Skin epidermis (tissue), 12 donors: Measurements from ENCODE around the gene LY86.
A peak's percentile ranks its signal among the peaks of the same experiment; 100 is the strongest.

ENCODE experiments used
- H3K27ac ChIP-seq, 21 experiments: fragments of 200-600 bp; sonication (generic) in 11 of 21; one replicate each; pipeline ENCODE4 v1.5.0; 2020; ENCODE audit warnings: mild to moderate bottlenecking in 3 of 21, inconsistent platforms in 2 of 21, moderate library complexity in 2 of 21
- H3K4me3 ChIP-seq, 7 experiments: fragments of 200-600 bp; sonication (generic) in 2 of 7; one replicate each; pipeline ENCODE4 v1.5.0; 2020; ENCODE audit warnings: inconsistent platforms in 2 of 7, mild to moderate bottlenecking in 2 of 7, moderate library complexity in 1 of 7

LY86 gene

GRCh38 chr6:6588064-6588923 lies at the start of gene LY86:
Gene LY86 (plus strand): TSS chr6:6588720. CDS start chr6:6588735, 15 bp downstream.
- Histone ChIP-seq H3K27ac (peak within 1 kb of the TSS in 11 of 21 experiments; percentile 8 to 83 (median 62)), H3K4me3 (peak within 1 kb of the TSS in 2 of 7 experiments; percentile 16 to 24)

GRCh38 chr6:6539036-6539435 lies 49.5 kb upstream of the LY86 start:
- H3K27ac ChIP-seq: no peak overlapping the region
- H3K4me3 ChIP-seq: no peak overlapping the region

- Histone ChIP-seq H3K4me3 (no peak overlapping the region), H3K27ac (peak overlapping the region in 2 of 21 experiments; percentile 25 to 42)
These were observed 46.2 kb upstream of the LY86 start for GRCh38 chr6:6542357-6542756.

GRCh38 chr6:6543181-6543879 lies 45.2 kb upstream of the LY86 start:
- no peak overlapping the region for H3K4me3 ChIP-seq
- H3K27ac ChIP-seq: peak overlapping the region in 3 of 21 experiments; percentile 9 to 42 (median 25)

- H3K27ac ChIP-seq: no peak overlapping the region
- peak overlapping the region in 6 of 7 experiments; percentile 9 to 37 (median 22) for H3K4me3 ChIP-seq
These were observed 42.8 kb upstream of the LY86 start for GRCh38 chr6:6545616-6546317.

- H3K27ac ChIP-seq: peak overlapping the region in 2 of 21 experiments; percentile 18 to 26
- H3K4me3 ChIP-seq: peak overlapping the region; percentile 9 to 37 (median 20)
These were observed 42.0 kb upstream of the LY86 start for GRCh38 chr6:6546318-6547109.

GRCh38 chr6:6547110-6547879 lies 41.2 kb upstream of the LY86 start:
- Histone ChIP-seq H3K27ac (peak overlapping the region in 1 of 21 experiments; percentile 26), H3K4me3 (peak overlapping the region; percentile 9 to 37 (median 20))

GRCh38 chr6:6556161-6556737 lies 32.3 kb upstream of the LY86 start:
- Histone ChIP-seq H3K27ac (no peak overlapping the region), H3K4me3 (no peak overlapping the region)

GRCh38 chr6:6556738-6557503 lies 31.6 kb upstream of the LY86 start:
- peak overlapping the region in 1 of 21 experiments; percentile 1 for H3K27ac ChIP-seq

GRCh38 chr6:6557504-6557839 lies 31.0 kb upstream of the LY86 start:
- no peak overlapping the region for H3K4me3 ChIP-seq
- H3K27ac ChIP-seq: no peak overlapping the region

More at GRCh38 chr6:6556738-6557503, 31.6 kb upstream of the LY86 start:
- no peak overlapping the region for H3K4me3 ChIP-seq

- Histone ChIP-seq H3K4me3 (no peak overlapping the region), H3K27ac (no peak overlapping the region)
These were observed 30.6 kb upstream of the LY86 start for GRCh38 chr6:6557886-6558285.

- H3K4me3 ChIP-seq: no peak overlapping the region
- no peak overlapping the region for H3K27ac ChIP-seq
These were observed 28.4 kb upstream of the LY86 start for GRCh38 chr6:6559994-6560570.

GRCh38 chr6:6560909-6561308 lies 27.6 kb upstream of the LY86 start:
- H3K27ac ChIP-seq: no peak overlapping the region
- no peak overlapping the region for H3K4me3 ChIP-seq

GRCh38 chr6:6564154-6564553 lies 24.4 kb upstream of the LY86 start:
- no peak overlapping the region for H3K4me3 ChIP-seq
- H3K27ac ChIP-seq: no peak overlapping the region

GRCh38 chr6:6565069-6565468 lies 23.5 kb upstream of the LY86 start:
- Histone ChIP-seq H3K27ac (no peak overlapping the region), H3K4me3 (no peak overlapping the region)

- Histone ChIP-seq H3K4me3 (no peak overlapping the region), H3K27ac (no peak overlapping the region)
These were observed 23.0 kb upstream of the LY86 start for GRCh38 chr6:6565488-6565887.

GRCh38 chr6:6566766-6567165 lies 21.8 kb upstream of the LY86 start:
- H3K4me3 ChIP-seq: no peak overlapping the region
- H3K27ac ChIP-seq: no peak overlapping the region
